Upper lobe of left lung (tissue), 6 donors: ENCODE results near the gene ABHD1. TPM values are rescaled to one million over a fixed set of nuclear protein-coding genes. Genes with fewer than 3 reads are reported as not detected.

Experiments
- ATAC-seq, 2 donors: fragments of 200-7000 bp; cut with Tn5 transposase; one replicate each; pipeline ENCODE4 v1.9.1; 2022; ENCODE audit warnings: mild to moderate bottlenecking in 2 of 2, moderate library complexity in 2 of 2; ENCODE audit not compliant: low FRiP score in 2 of 2
- DNase-seq, 2 donors: peaks; one replicate each; pipeline ENCODE4 v3.0.0-alpha.2; 2019 to 2020
- H3K27ac ChIP-seq, 4 donors: fragments of 200-600 bp; sonication (generic); one replicate each; pipeline ENCODE4 v1.5.1; 2016 to 2019
- H3K27me3 ChIP-seq, 4 donors: fragments of 200-600 bp; sonication (generic); one replicate each; pipeline ENCODE4 v1.5.1; 2017 to 2019
- H3K36me3 ChIP-seq, 4 donors: fragments of 200-600 bp; sonication (generic); one replicate each; pipeline ENCODE4 v1.5.1; 2016 to 2019
- H3K4me1 ChIP-seq, 4 donors: fragments of 200-600 bp; sonication (generic); one replicate each; pipeline ENCODE4 v1.5.1; 2018 to 2019
- H3K4me3 ChIP-seq, 4 donors: fragments of 200-600 bp; sonication (generic); one replicate each; pipeline ENCODE4 v1.5.1; 2017 to 2019; ENCODE audit warnings: mild to moderate bottlenecking in 2 of 4, moderate library complexity in 1 of 4
- H3K9me3 ChIP-seq, 4 donors: fragments of 200-600 bp; sonication (generic); one replicate each; pipeline ENCODE4 v1.5.1; 2018 to 2019
- CTCF ChIP-seq, 6 experiments: fragments of 450-650 bp in 4 of 6; fragments of 200-600 bp in 2 of 6; sonication (generic) in 2 of 6; IDR thresholded peaks; one replicate each; pipeline ENCODE4 v1.5.1; 2016 to 2019; ENCODE audit warnings: antibody characterized with exemption in 6 of 6
- EP300 ChIP-seq, 4 donors: sonication (generic); formaldehyde crosslinking; IDR thresholded peaks; one replicate each; pipeline ENCODE4 v1.5.1; 2017; ENCODE audit warnings: antibody characterized with exemption in 4 of 4, control low read depth in 2 of 4
- POLR2A ChIP-seq, 4 donors: fragments of 450-650 bp; IDR thresholded peaks; one replicate each; pipeline ENCODE4 v1.5.1; 2016 to 2017; ENCODE audit warnings: antibody characterized with exemption in 4 of 4, mild to moderate bottlenecking in 2 of 4
- POLR2AphosphoS5 ChIP-seq, 2 donors: sonication (generic); formaldehyde crosslinking; IDR thresholded peaks; one replicate each; pipeline ENCODE4 v1.5.1; 2017; ENCODE audit warnings: antibody characterized with exemption in 2 of 2
- WGBS, 2 donors: methylation state at CpG; one replicate each; pipeline ENCODE4 v1.1.5; 2017 to 2018; 5-methylcytosine and 5-hydroxymethylcytosine counted together
- total RNA-seq, 6 donors: library from RNA; depleted of rRNA in 4 of 6; stranded (reverse); fragments of >200 nt in 4 of 6; gene quantifications; one replicate each; pipeline versions ENCODE4 v1.1.0 to v1.2.1, GENCODE V29; 2016 to 2021
- donor health status: DM: no; HTN: no; CAD: no; lungs with moderate emphysema.
- donor health status: DM: no; HTN: yes; CAD: no; lungs with severe emphysema.

ABHD1 gene
- total RNA-seq, 6 donors from 2014 or later = 0.10 to 0.30 (median 0.11) TPM; not detected in 3

DNA sequence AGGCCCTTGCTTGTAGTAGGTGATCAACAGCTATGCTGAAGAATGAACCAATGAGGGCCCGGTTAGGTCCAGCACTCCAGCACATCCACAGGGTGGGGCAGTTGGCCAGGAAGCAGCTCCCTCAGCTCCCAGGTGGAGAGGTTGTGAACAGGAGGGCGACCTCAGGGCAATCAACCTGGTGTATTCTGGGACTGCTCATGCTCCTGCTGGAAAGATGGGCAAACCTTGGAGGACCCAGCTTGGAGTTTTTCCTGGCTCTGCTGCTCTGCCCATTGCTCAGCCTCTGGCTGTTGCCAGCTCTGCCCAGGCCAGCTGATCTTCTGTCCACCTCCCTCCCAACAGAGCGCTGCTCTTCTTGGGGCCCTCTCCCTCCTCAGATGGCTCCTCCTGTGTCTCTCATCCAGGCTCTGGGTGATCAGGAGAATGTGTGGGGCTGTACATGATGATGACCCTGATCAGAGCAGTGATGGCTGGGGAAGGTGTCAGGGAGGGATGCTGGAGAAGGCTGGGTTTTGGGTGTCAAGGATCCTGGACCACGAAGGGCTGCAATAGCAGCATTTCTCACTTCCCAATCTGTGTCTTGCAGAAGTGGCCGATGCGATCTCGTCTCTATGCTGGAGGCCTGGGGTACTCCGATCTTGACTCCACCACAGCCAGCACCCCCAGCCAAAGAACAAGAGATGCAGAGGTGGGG lies 28.6 kb downstream of the ABHD1 start:
- no peaks in the 10 kb centered on the region for H3K9me3 ChIP-seq
- ATAC-seq (no peak), DNase-seq (no peak)
- no peaks in the 10 kb centered on the region for H3K4me1 ChIP-seq
- no peaks in the 10 kb centered on the region for H3K27me3 ChIP-seq
- WGBS, 2 donors = 74 to 88% methylated on average over 8 of the region's 8 CpGs
- H3K4me3 ChIP-seq = no peak overlapping the region
- TF ChIP-seq CTCF (IDR thresholded peaks at IDR 0.05) (no peak), POLR2A (IDR thresholded peaks at IDR 0.05) (no peak), EP300 (IDR thresholded peaks at IDR 0.05) (no peak), POLR2AphosphoS5 (IDR thresholded peaks at IDR 0.05) (no peak)
- no peak overlapping the region for H3K27ac ChIP-seq
- no peaks in the 10 kb centered on the region for H3K36me3 ChIP-seq

DNA sequence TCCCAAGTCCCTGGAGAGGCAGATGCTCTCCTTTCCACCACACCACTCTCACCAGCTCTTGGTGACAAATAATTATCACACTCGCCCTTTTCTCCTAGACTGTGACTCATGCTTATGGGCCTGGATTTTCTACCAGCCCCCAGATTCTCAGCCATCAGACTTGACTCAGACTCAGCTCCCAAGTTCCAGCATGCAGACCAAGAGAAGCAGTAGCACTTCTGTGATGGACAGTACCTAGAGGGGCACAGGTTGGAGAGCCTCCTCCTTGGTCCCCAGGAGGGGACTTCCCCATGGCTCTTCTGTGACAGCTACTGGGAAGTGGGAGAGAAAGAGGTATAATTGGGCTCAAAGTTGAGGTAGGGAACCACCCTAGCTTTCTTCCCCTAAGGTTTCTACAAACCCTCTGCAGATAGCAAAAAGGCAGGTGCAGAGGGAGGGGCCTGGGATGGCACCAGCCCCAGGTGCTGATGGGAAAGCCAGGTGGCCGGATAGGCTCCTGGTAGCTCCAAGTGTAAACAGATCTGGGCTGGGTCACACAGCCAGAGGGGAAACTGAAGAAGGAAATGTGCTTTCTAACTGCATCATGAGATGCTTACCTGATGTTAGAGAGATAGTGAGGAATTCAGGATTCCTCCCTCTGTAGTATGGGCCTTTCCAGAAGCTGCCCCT lies 29.3 kb downstream of the ABHD1 start:
- Histone ChIP-seq H3K27me3 (no peaks in the 10 kb centered on the region), H3K9me3 (no peaks in the 10 kb centered on the region), H3K36me3 (no peaks in the 10 kb centered on the region), H3K27ac (no peak overlapping the region), H3K4me1 (no peaks in the 10 kb centered on the region), H3K4me3 (no peak overlapping the region)
- TF ChIP-seq POLR2AphosphoS5 (IDR thresholded peaks at IDR 0.05) (no peak), POLR2A (IDR thresholded peaks at IDR 0.05) (no peak), CTCF (IDR thresholded peaks at IDR 0.05) (no peak), EP300 (IDR thresholded peaks at IDR 0.05) (no peak)
- WGBS, 2 donors = 79 to 80% methylated on average over 2 of the region's 2 CpGs
- DNase-seq (no peak), ATAC-seq (no peak)

DNA sequence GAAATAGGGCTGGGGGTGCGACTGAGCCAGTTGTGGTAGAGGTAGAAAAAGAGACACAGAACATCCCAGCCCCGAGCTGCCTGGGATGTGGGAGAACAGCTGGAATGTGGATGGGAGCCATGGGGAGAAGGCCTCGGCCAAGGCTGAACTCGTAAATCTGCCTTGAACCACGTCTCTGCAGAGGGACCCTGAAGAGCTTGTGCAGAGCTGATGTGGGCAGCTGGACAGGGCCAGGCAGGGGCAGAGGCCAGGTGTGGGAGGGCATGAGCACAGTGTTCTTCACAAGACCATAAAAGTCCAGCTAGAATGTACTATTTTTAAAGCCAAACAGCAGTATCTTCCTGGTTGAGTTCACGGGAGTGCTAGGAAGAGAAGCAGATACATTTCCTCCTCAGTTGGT lies 30.9 kb downstream of the ABHD1 start:
- H3K9me3 ChIP-seq = no peaks in the 10 kb centered on the region
- no peak overlapping the region for H3K4me3 ChIP-seq
- H3K36me3 ChIP-seq = no peaks in the 10 kb centered on the region
- ATAC-seq = no peak
- no peak for TF ChIP-seq POLR2A (IDR thresholded peaks at IDR 0.05)
- TF ChIP-seq POLR2AphosphoS5 (IDR thresholded peaks at IDR 0.05) = no peak
- no peaks in the 10 kb centered on the region for H3K27me3 ChIP-seq
- H3K4me1 ChIP-seq = no peaks in the 10 kb centered on the region
- WGBS, 2 donors = 79 to 90% methylated on average over 6 of the region's 6 CpGs
- no peak for DNase-seq
- no peak overlapping the region for H3K27ac ChIP-seq

- no peak for DNase-seq
- Histone ChIP-seq H3K27me3 (no peaks in the 10 kb centered on the region), H3K9me3 (no peaks in the 10 kb centered on the region), H3K4me1 (no peaks in the 10 kb centered on the region), H3K36me3 (no peaks in the 10 kb centered on the region), H3K27ac (no peak overlapping the region), H3K4me3 (no peak overlapping the region)
- WGBS, 2 donors = 76 to 86% methylated on average over 8 to 9 of the region's 9 CpGs
- TF ChIP-seq CTCF (IDR thresholded peaks at IDR 0.05) (no peak), EP300 (IDR thresholded peaks at IDR 0.05) (no peak), POLR2AphosphoS5 (IDR thresholded peaks at IDR 0.05) (no peak), POLR2A (IDR thresholded peaks at IDR 0.05) (no peak)
- ATAC-seq = no peak
Observed at GRCh38 chr2:27155069-27155520, 31.5 kb downstream of the ABHD1 start.

DNA sequence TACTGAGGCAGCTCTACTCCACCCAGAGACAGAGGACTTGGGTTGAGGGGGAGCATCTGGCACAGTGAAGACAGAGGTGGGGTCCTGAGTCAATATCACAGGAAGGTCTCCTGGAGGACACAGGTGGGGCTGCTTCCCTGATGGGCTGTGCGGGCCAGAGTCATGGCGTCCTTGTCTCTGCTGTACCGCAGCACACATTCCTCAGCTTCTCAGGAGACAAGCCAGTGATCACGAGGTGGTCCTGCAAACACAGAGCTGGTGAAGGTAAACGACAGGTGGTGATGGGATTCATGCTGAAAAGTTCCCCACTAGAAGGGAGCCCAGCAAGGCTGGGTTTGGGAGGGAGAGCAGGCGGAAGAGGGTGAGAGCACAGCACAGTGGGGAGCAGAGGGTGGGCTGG lies 34.9 kb downstream of the ABHD1 start:
- no peaks in the 10 kb centered on the region for H3K27me3 ChIP-seq
- H3K27ac ChIP-seq = no peak overlapping the region
- ATAC-seq (no peak), DNase-seq (no peak)
- H3K9me3 ChIP-seq = no peaks in the 10 kb centered on the region
- TF ChIP-seq POLR2AphosphoS5 (IDR thresholded peaks at IDR 0.05) (no peak), EP300 (IDR thresholded peaks at IDR 0.05) (no peak), CTCF (IDR thresholded peaks at IDR 0.05) (no peak), POLR2A (IDR thresholded peaks at IDR 0.05) (no peak)
- H3K4me1 ChIP-seq = no peaks in the 10 kb centered on the region
- H3K36me3 ChIP-seq = no peaks in the 10 kb centered on the region
- WGBS, 2 donors = 43 to 78% methylated on average over 1 to 6 of the region's 6 CpGs
- H3K4me3 ChIP-seq = no peak overlapping the region
